ENCODE results near the gene ABLIM2. TPM values are rescaled to one million over a fixed set of nuclear protein-coding genes. Genes with fewer than 3 reads are reported as not detected.

Gene ABLIM2
- total and polyA plus RNA-seq, 2 donors (not counting 1 experiment from before 2014, with no cell fraction given) = 3.3 to 79.0 TPM

- no peaks in the 10 kb centered on the region for H4K20me1 ChIP-seq (ENCODE audit: control insufficient read depth, insufficient read depth, low read length, poor library complexity, severe bottlenecking)
- no peaks in the 10 kb centered on the region for H3K4me1 ChIP-seq (ENCODE audit: control insufficient read depth in 2 of 2, insufficient read depth in 2 of 2, low read length in 2 of 2)
- H3K79me2 ChIP-seq (ENCODE audit: control insufficient read depth, insufficient read depth, low read length) = no peaks in the 10 kb centered on the region
- H3K4me3 ChIP-seq (ENCODE audit: control extremely low read depth in 1 of 5, extremely low read depth in 1 of 5, insufficient read depth in 1 of 5, low read depth in 2 of 5, low read length in 4 of 5) = no peak overlapping the region
- ChIA-PET CTCF (no interaction called here), POLR2A (no interaction called here)
- H3K9ac ChIP-seq (ENCODE audit: low read length) = no peak overlapping the region
- H3K36me3 ChIP-seq (replicated peaks in 1 of 2; ENCODE audit: control extremely low read depth in 1 of 2, control insufficient read depth in 1 of 2, extremely low read depth in 1 of 2, insufficient read depth in 2 of 2, low read length in 1 of 2) = no peaks in the 10 kb centered on the region
- H3K4me1 Mint-ChIP-seq = peaks cover 10% of the 10 kb centered on the region
- no peak overlapping the region for H3K4me3 Mint-ChIP-seq
- DNase-seq (no peak), ATAC-seq (ENCODE audit: low read depth) (no peak)
- peaks cover 9% of the 10 kb centered on the region for H3K27me3 Mint-ChIP-seq
- no peak for TF ChIP-seq EZH2 (IDR thresholded peaks at IDR 0.05; ENCODE audit: borderline replicate concordance, insufficient read depth, low read depth, low read length, poor library complexity, severe bottlenecking)
- TF ChIP-seq, protein P1, sequence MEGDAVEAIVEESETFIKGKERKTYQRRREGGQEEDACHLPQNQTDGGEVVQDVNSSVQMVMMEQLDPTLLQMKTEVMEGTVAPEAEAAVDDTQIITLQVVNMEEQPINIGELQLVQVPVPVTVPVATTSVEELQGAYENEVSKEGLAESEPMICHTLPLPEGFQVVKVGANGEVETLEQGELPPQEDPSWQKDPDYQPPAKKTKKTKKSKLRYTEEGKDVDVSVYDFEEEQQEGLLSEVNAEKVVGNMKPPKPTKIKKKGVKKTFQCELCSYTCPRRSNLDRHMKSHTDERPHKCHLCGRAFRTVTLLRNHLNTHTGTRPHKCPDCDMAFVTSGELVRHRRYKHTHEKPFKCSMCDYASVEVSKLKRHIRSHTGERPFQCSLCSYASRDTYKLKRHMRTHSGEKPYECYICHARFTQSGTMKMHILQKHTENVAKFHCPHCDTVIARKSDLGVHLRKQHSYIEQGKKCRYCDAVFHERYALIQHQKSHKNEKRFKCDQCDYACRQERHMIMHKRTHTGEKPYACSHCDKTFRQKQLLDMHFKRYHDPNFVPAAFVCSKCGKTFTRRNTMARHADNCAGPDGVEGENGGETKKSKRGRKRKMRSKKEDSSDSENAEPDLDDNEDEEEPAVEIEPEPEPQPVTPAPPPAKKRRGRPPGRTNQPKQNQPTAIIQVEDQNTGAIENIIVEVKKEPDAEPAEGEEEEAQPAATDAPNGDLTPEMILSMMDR (IDR thresholded peaks at IDR 0.05) = no peak
- intact Hi-C loops (cut with micrococcal nuclease) = no loop called here
- H3K27ac ChIP-seq (ENCODE audit: low read length in 2 of 2) = no peak overlapping the region
- no peak overlapping the region for H2AFZ ChIP-seq (ENCODE audit: insufficient read depth, low read depth, low read length, poor library complexity, severe bottlenecking)
- peaks cover 0 to 11% (median 0%) of the 10 kb centered on the region in 3 donors for H3K9me3 ChIP-seq (ENCODE audit: control extremely low read depth in 1 of 3, control insufficient read depth in 2 of 3, insufficient read depth in 1 of 3, low read length in 2 of 3)
- H3K9me3 Mint-ChIP-seq (ENCODE audit: insufficient read depth) = no peaks in the 10 kb centered on the region
- no peak overlapping the region for H3K4me2 ChIP-seq (replicated peaks; ENCODE audit: low read depth, low read length, poor library complexity, severe bottlenecking)
- H3K27ac Mint-ChIP-seq = no peak overlapping the region
- WGBS (ENCODE audit: insufficient coverage) = 61% methylated on average over 21 of the region's 21 CpGs
- H3K27me3 ChIP-seq (replicated peaks in 1 of 4; ENCODE audit: control extremely low read depth in 1 of 4, control insufficient read depth in 3 of 4, insufficient read depth in 4 of 4, low read length in 3 of 4) = peaks cover 0 to 4% (median 0%) of the 10 kb centered on the region in 4 experiments
These were observed 44.0 kb downstream of the ABLIM2 start for GRCh38 chr4:8114456-8115202.

GRCh38 chr4:8113611-8114377 is 44.8 kb downstream of the ABLIM2 start:
- Histone ChIP-seq H3K36me3 (replicated peaks in 1 of 2; ENCODE audit: control extremely low read depth in 1 of 2, control insufficient read depth in 1 of 2, extremely low read depth in 1 of 2, insufficient read depth in 2 of 2, low read length in 1 of 2) (no peaks in the 10 kb centered on the region), H3K9me3 (ENCODE audit: control extremely low read depth in 1 of 3, control insufficient read depth in 2 of 3, insufficient read depth in 1 of 3, low read length in 2 of 3) (peaks cover 0 to 11% (median 0%) of the 10 kb centered on the region in 3 donors), H3K4me2 (replicated peaks; ENCODE audit: low read depth, low read length, poor library complexity, severe bottlenecking) (no peak overlapping the region), H3K4me3 (ENCODE audit: control extremely low read depth in 1 of 5, extremely low read depth in 1 of 5, insufficient read depth in 1 of 5, low read depth in 2 of 5, low read length in 4 of 5) (no peak overlapping the region), H3K79me2 (ENCODE audit: control insufficient read depth, insufficient read depth, low read length) (no peaks in the 10 kb centered on the region), H3K4me1 (ENCODE audit: control insufficient read depth in 2 of 2, insufficient read depth in 2 of 2, low read length in 2 of 2) (no peaks in the 10 kb centered on the region), H4K20me1 (ENCODE audit: control insufficient read depth, insufficient read depth, low read length, poor library complexity, severe bottlenecking) (no peaks in the 10 kb centered on the region), H2AFZ (ENCODE audit: insufficient read depth, low read depth, low read length, poor library complexity, severe bottlenecking) (no peak overlapping the region), H3K9ac (ENCODE audit: low read length) (no peak overlapping the region), H3K27ac (ENCODE audit: low read length in 2 of 2) (no peak overlapping the region), H3K27me3 (replicated peaks in 1 of 4; ENCODE audit: control extremely low read depth in 1 of 4, control insufficient read depth in 3 of 4, insufficient read depth in 4 of 4, low read length in 3 of 4) (peaks cover 0 to 5% (median 0%) of the 10 kb centered on the region in 4 experiments)
- Mint-ChIP-seq H3K4me3 (no peak overlapping the region), H3K9me3 (ENCODE audit: insufficient read depth) (no peaks in the 10 kb centered on the region), H3K27ac (no peak overlapping the region), H3K27me3 (peaks cover 9% of the 10 kb centered on the region), H3K4me1 (peaks cover 10% of the 10 kb centered on the region)
- WGBS (ENCODE audit: insufficient coverage) = 84% methylated on average over 12 of the region's 15 CpGs
- TF ChIP-seq, protein P1 (IDR thresholded peaks at IDR 0.05) = no peak
- TF ChIP-seq EZH2 (IDR thresholded peaks at IDR 0.05; ENCODE audit: borderline replicate concordance, insufficient read depth, low read depth, low read length, poor library complexity, severe bottlenecking) = no peak
- intact Hi-C loops (cut with micrococcal nuclease) = no loop called here
- ATAC-seq (ENCODE audit: low read depth) (no peak), DNase-seq (no peak)
- ChIA-PET CTCF (interaction anchor here (1.0 kb wide), 1 partner anchor 310 kb away, joined by 3 read pairs; no protein-coding TSS in a partner anchor), POLR2A (no interaction called here)
